Hepatocyte (in vitro differentiated cells): ENCODE measurements around the gene LYPD4. TPM values are rescaled to one million over a fixed set of nuclear protein-coding genes. Genes with fewer than 3 reads are reported as not detected.
A peak's percentile ranks its signal among the peaks of the same experiment; 100 is the strongest.

ENCODE experiments used
- DNase-seq: peaks from one replicate; pipeline ENCODE4 v3.0.0-alpha.2; 2016; ENCODE audit warnings: low spot score
- H2AFZ ChIP-seq: fragments of 200-600 bp; sonication (generic); 2 replicates; pipeline ENCODE4 v1.6.0; 2016; ENCODE audit warnings: antibody characterized with exemption, mild to moderate bottlenecking
- H3K27ac ChIP-seq: fragments of 200-600 bp; sonication (generic); 2 replicates; pipeline ENCODE4 v1.5.1; 2016; ENCODE audit warnings: mild to moderate bottlenecking
- H3K27me3 ChIP-seq: fragments of 200-600 bp; sonication (generic); 2 replicates; pipeline ENCODE4 v1.6.1; 2016
- H3K36me3 ChIP-seq: fragments of 200-600 bp; sonication (generic); replicated peaks from 2 replicates; pipeline ENCODE4 v1.5.1; 2016; ENCODE audit warnings: low read depth; ENCODE audit not compliant: insufficient read depth
- H3K4me1 ChIP-seq: fragments of 200-600 bp; sonication (generic); 2 replicates; pipeline ENCODE4 v1.5.1; 2016; ENCODE audit warnings: mild to moderate bottlenecking, moderate library complexity; ENCODE audit not compliant: insufficient read depth
- H3K4me2 ChIP-seq: fragments of 200-600 bp; sonication (generic); 2 replicates; pipeline ENCODE4 v1.6.0; 2016
- H3K4me3 ChIP-seq: fragments of 200-600 bp; sonication (generic); 2 replicates; pipeline ENCODE4 v1.5.1; 2016; ENCODE audit warnings: mild to moderate bottlenecking
- H3K79me2 ChIP-seq: fragments of 200-600 bp; sonication (generic); 2 replicates; pipeline ENCODE4 v1.6.0; 2017; ENCODE audit warnings: mild to moderate bottlenecking
- H3K9me2 ChIP-seq: fragments of 200-600 bp; sonication (generic); replicated peaks from 2 replicates; pipeline ENCODE4 v1.6.0; 2017; ENCODE audit warnings: mild to moderate bottlenecking; ENCODE audit not compliant: insufficient read depth
- H3K9me3 ChIP-seq: fragments of 200-600 bp; sonication (generic); 2 replicates; pipeline ENCODE4 v1.5.1; 2016; ENCODE audit warnings: low read depth, mild to moderate bottlenecking
- H4K20me1 ChIP-seq: fragments of 200-600 bp; sonication (generic); 2 replicates; pipeline ENCODE4 v1.6.0; 2016; ENCODE audit warnings: mild to moderate bottlenecking; ENCODE audit not compliant: insufficient read depth, poor library complexity, severe bottlenecking
- EZH2 ChIP-seq: fragments of 200-600 bp; sonication (generic); IDR thresholded peaks from 2 replicates; pipeline ENCODE4 v1.6.1; 2016; ENCODE audit warnings: antibody characterized with exemption, mild to moderate bottlenecking, borderline replicate concordance
- EZH2phosphoT487 ChIP-seq: fragments of 200-600 bp; sonication (generic); IDR thresholded peaks from one replicate; pipeline ENCODE4 v1.6.1; 2018; ENCODE audit warnings: antibody characterized with exemption, mild to moderate bottlenecking, low read depth, moderate library complexity; ENCODE audit not compliant: unreplicated experiment, severe bottlenecking
- WGBS: methylation state at CpG from one replicate; pipeline ENCODE4 v1.1.6; 2016; ENCODE audit warnings: low lambda C conversion rate; ENCODE audit errors: missing lambda C conversion rate; 5-methylcytosine and 5-hydroxymethylcytosine counted together
- polyA plus RNA-seq: library from polyadenylated mRNA; unstranded; fragments of >200 nt; fragmentation: Nextera tagmentation; extraction: Ambion mirVana; gene quantifications from 2 replicates; pipeline ENCODE4 v1.2.1, GENCODE V29; 2016
- total RNA-seq: library from RNA; depleted of rRNA; stranded (reverse); fragments of >200 nt; gene quantifications from 2 replicates; pipeline ENCODE4 v1.2.3, GENCODE V29; 2014
- TF ChIP-seq, protein P1 (sequence below): fragments of 200-600 bp; sonication (generic); IDR thresholded peaks from 2 replicates; pipeline ENCODE4 v1.5.1; 2016; ENCODE audit warnings: antibody characterized with exemption, mild to moderate bottlenecking; ENCODE audit not compliant: poor library complexity

The LYPD4 gene
- total and polyA plus RNA-seq, 2 experiments from 2014 or later: not detected

DNA sequence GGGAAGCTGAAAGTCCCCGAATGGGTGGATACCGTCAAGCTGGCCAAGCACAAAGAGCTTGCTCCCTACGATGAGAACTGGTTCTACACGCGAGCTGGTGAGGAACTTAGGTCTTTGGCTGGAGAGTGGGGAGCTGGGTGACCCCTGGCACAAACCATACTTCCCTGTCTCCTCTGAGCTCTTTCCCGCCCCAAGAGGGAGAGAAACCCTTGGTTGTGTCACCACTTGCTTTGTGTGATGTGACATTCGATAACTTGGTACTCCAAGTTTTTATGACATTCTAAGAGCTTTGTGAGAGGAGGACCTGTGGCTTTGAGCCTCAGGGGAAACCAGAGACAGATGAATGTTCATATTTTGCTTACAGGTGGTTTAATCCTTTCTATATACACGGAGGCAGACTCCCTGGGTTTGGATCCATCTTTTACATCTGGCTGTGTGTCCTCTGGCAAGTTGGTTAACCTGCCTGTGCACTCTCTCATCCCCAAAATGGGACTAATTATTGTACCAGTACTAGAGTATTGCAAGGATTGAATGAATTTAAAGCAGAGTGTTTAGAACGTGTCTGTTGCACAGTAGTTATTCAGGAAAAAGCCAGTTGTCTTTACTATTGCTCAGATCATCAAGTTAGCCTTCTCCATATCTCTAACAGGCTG lies 16.8 kb upstream of the LYPD4 start:
- H3K4me1 ChIP-seq: peaks cover 14% of the 10 kb centered on the region
- peak overlapping the region; percentile 96 for H3K27ac ChIP-seq
- DNase-seq: no peak
- H3K9me3 ChIP-seq: no peaks in the 10 kb centered on the region
- peak overlapping the region; percentile 97 for H3K4me2 ChIP-seq
- H3K4me3 ChIP-seq: peak overlapping the region; percentile 69
- H4K20me1 ChIP-seq: peaks cover 48% of the 10 kb centered on the region
- TF ChIP-seq, protein P1, sequence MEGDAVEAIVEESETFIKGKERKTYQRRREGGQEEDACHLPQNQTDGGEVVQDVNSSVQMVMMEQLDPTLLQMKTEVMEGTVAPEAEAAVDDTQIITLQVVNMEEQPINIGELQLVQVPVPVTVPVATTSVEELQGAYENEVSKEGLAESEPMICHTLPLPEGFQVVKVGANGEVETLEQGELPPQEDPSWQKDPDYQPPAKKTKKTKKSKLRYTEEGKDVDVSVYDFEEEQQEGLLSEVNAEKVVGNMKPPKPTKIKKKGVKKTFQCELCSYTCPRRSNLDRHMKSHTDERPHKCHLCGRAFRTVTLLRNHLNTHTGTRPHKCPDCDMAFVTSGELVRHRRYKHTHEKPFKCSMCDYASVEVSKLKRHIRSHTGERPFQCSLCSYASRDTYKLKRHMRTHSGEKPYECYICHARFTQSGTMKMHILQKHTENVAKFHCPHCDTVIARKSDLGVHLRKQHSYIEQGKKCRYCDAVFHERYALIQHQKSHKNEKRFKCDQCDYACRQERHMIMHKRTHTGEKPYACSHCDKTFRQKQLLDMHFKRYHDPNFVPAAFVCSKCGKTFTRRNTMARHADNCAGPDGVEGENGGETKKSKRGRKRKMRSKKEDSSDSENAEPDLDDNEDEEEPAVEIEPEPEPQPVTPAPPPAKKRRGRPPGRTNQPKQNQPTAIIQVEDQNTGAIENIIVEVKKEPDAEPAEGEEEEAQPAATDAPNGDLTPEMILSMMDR: no peak
- TF ChIP-seq EZH2: no peak
- H3K9me2 ChIP-seq: no peaks in the 10 kb centered on the region
- no peaks in the 10 kb centered on the region for H3K36me3 ChIP-seq
- 47% methylated on average over 9 of the region's 9 CpGs for WGBS
- H3K27me3 ChIP-seq: no peaks in the 10 kb centered on the region
- H2AFZ ChIP-seq: no peak overlapping the region
- peaks cover 55% of the 10 kb centered on the region for H3K79me2 ChIP-seq

DNA sequence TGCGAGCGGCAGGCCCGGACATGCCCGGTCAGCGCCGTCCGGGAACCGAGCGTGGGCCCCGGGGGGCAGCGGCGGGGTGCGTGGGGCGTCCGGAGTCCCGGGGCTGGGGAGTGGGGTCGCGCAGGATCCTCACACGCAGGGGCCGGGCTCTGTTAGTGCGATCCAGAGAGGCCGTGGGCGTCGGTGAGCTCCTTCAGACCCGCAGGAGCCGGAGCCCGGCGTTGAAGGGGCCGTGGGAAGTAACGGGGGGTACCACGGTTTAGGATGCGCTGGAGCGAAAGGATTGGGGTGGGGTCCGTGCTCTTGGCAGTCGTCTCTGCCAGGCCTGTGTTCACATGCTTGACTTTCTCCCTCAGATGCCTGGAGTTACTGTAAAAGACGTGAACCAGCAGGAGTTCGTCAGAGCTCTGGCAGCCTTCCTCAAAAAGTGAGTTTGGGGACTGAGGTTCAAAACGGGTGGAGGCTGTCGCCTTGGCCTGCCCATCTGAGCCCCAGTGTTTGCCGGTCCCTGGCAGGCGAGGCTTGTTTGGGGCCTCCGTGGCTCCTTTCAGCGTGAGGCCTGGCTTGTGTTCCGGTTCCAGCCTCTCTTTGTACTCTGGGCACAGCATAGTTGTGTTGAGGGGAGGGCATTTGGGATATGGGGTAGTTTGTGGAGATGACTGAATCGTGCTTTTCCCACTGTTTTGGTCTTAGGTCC lies 16.1 kb upstream of the LYPD4 start:
- peaks cover 44% of the 10 kb centered on the region for H4K20me1 ChIP-seq
- 4% methylated on average over 16 of the region's 45 CpGs for WGBS
- DNase-seq: no peak
- no peak for TF ChIP-seq EZH2phosphoT487
- TF ChIP-seq EZH2: no peak
- TF ChIP-seq, protein P1: no peak
- peak overlapping the region; percentile 97 for H3K4me2 ChIP-seq
- H3K27me3 ChIP-seq: no peaks in the 10 kb centered on the region
- peak overlapping the region; percentile 69 for H3K4me3 ChIP-seq
- H3K79me2 ChIP-seq: peaks cover 51% of the 10 kb centered on the region
- H2AFZ ChIP-seq: no peak overlapping the region
- peak overlapping the region; percentile 96 for H3K27ac ChIP-seq
- peaks cover 14% of the 10 kb centered on the region for H3K4me1 ChIP-seq
- no peaks in the 10 kb centered on the region for H3K9me2 ChIP-seq
- H3K36me3 ChIP-seq: no peaks in the 10 kb centered on the region
- no peaks in the 10 kb centered on the region for H3K9me3 ChIP-seq

DNA sequence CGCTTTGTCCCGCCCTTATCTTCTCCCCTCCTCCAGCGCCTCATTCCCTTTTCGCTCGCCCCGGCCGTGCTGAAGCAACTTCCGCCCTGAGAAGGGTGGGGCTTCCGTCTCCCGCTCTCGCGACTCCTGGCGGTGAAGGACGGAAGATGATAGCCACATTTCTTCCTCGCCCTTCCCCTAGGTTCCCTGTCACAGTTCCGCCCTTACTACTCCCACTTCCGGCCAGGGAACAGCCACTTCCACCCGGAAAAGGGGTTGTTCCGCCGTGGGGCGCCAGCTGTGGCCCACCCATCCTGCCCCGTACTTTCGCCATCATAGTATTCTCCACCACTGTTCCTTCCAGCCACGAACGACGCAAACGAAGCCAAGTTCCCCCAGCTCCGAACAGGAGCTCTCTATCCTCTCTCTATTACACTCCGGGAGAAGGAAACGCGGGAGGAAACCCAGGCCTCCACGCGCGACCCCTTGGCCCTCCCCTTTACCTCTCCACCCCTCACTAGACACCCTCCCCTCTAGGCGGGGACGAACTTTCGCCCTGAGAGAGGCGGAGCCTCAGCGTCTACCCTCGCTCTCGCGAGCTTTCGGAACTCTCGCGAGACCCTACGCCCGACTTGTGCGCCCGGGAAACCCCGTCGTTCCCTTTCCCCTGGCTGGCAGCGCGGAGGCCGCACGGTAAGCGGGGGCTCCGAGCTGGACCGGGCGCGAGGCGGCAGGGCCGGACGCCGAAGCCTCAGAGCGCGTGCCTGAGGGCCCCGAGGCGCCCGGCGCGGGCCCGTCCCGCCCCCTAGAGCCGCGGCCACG lies 15.3 kb upstream of the LYPD4 start, which contains the start of gene RPS19:
RPS19 (plus strand) TSS at position 638 of the 801 bp plus-strand sequence. CDS start 520 bp downstream, outside the sequence.
- H4K20me1 ChIP-seq: peaks cover 36% of the 10 kb centered on the region
- H3K27me3 ChIP-seq: no peaks in the 10 kb centered on the region
- peak; percentile 99 for DNase-seq
- peaks cover 43% of the 10 kb centered on the region for H3K79me2 ChIP-seq
- no peak for TF ChIP-seq EZH2
- TF ChIP-seq, protein P1: peak; percentile 49
- H3K4me2 ChIP-seq: peak within 1 kb of the TSS; percentile 97
- WGBS: 1% methylated on average over 71 of the region's 76 CpGs
- H3K4me3 ChIP-seq: peak within 1 kb of the TSS; percentile 69
- H3K27ac ChIP-seq: peak within 1 kb of the TSS; percentile 96
- peaks cover 14% of the 10 kb centered on the region for H3K4me1 ChIP-seq
- peak within 1 kb of the TSS; percentile 51 for H2AFZ ChIP-seq
- no peaks in the 10 kb centered on the region for H3K9me3 ChIP-seq
- no peaks in the 10 kb centered on the region for H3K36me3 ChIP-seq
- no peaks in the 10 kb centered on the region for H3K9me2 ChIP-seq
